HG02623 (cell line): ENCODE measurements around the gene SNRNP40.
"Not testable (repeated sequence)": the region's sequence is repeated elsewhere in the genome, so short reads cannot be mapped to it uniquely, and the experiment has no call there.

Source experiments
- ATAC-seq: cut with Tn5 transposase; IDR thresholded peaks from one replicate; pipeline ENCODE4 v1.9.1; 2021; ENCODE audit warnings: moderate library complexity; ENCODE audit not compliant: unreplicated experiment

SNRNP40 gene

GRCh38 chr1:31287791-31288190 is 8.8 kb downstream of the SNRNP40 start:
- ATAC-seq: not testable (repeated sequence)

DNA sequence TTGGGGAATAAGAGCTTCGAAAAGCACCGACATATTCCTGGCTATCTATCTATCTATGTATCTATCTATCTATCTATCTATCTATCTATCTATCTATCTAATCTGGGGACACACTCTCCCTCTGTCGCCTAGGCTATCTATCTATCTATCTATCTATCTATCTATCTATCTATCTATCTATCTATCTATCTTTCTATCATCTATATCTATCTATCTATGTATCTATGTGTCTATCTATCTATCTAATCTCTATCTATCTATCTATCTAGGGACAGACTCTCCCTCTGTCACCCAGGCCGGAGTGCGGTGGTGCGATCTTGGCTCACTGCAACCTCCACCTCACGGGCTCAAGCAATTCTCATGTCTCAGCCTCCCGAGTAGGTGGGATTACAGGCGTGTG is 14.2 kb downstream of the SNRNP40 start:
- not testable (repeated sequence) for ATAC-seq

DNA sequence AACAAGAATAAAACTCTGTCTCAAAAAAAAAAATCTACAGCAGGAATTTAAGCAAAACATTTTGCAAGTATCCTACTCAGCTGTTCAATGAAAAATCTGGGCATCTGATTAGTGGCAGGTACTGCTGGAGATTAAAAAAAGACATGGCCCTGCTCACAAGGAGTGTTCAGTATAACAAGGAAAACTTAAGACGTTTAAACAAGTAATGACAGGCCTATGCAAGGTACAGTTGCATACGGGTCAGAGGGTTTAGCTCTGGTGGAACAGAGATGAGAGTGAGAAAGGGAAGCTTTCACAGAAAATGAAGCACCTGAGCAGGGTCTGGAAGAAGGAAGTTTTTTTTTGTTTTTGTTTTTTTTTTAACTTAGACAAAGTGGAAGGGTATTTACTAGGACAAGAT is 23.0 kb downstream of the SNRNP40 start:
- no peak for ATAC-seq

DNA sequence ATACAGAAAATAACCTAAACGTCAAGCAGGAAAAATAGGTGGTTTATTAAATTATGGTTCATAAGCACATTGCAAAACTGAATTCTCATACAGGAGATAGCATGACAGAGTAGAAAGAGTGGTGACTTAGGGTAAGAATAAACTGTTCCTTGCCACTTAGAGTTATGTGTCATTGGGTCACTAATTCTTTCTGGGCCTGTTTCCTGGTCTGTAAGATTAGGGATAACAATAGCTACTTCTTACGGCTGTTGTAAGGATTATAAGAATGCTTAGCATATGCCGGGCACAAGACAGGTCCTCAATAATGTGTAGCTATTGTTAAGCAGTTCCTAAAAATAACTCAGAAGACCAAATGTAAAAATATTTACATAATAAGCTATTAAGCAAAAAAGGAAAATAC is 24.2 kb downstream of the SNRNP40 start:
- ATAC-seq: no peak

GRCh38 chr1:31266547-31266946 is 30.0 kb downstream of the SNRNP40 start:
- ATAC-seq: no peak

- no peak for ATAC-seq
Measured at GRCh38 chr1:31264790-31265386, 31.7 kb downstream of the SNRNP40 start.

GRCh38 chr1:31263408-31263807 is 33.2 kb downstream of the SNRNP40 start:
- no peak for ATAC-seq

GRCh38 chr1:31262393-31262792 is 34.2 kb downstream of the SNRNP40 start:
- ATAC-seq: not testable (repeated sequence)

DNA sequence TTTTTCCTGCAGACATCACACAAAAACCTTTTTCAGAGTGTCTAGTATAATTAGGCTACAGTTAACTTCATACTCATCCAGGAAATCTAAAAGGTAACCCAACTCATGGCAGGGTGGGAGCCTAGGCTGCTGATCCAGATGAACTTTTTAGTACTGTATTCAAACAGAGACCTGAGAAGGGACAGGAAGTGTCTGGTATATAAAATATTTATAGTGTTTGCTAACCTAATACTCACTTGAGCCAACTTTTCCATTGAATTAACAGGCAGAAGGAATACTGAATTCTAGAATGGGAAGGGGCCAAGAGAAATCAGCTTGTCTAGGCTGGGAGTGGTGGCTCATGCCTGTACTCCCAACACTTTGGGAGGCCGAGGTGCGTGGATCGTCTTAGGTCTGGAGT is 34.7 kb downstream of the SNRNP40 start:
- no peak for ATAC-seq

GRCh38 chr1:31259746-31260145 is 36.8 kb downstream of the SNRNP40 start:
- ATAC-seq: no peak

GRCh38 chr1:31258581-31258980 is 38.0 kb downstream of the SNRNP40 start:
- no peak for ATAC-seq

DNA sequence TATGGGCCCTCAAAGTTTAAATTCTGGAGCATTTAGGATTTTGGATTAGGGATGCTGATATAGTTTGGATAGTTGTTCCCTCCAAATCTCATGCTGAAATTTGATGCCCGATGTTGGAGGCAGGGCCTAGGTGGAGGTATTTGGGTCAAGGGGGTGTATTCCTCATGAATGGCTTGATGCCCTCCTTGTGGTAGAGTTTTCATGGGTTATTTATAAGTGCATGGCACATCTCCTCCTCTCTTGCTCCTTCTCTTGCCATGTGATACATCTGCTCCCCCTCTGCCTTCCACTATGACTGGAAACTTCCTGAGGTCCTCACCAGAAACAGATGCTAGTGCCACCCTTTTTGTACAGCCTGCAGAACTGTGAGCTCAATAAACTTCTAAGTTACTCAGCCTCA is 39.4 kb downstream of the SNRNP40 start:
- no peak for ATAC-seq

GRCh38 chr1:31249854-31250253 is 46.7 kb downstream of the SNRNP40 start:
- ATAC-seq: no peak

DNA sequence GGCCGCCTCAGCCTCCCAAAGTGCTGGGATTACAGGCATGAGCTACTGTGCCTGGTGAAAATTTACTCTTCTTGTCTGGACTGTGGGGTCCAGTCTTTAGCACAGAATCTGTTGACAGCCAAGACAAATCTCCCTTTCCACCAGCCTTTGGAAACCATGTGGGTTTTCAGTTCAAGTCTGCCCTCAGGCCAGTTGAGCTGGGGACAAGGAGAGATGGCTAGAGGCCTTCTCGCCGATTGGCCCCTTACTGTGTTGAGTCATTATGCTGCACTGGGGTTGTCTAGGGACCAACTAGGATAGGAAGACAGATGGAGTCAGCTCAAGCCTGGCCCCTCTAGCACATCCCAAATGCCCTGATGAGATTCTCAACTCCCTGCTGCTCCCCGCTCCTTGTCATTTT is 48.3 kb downstream of the SNRNP40 start:
- ATAC-seq: no peak

DNA sequence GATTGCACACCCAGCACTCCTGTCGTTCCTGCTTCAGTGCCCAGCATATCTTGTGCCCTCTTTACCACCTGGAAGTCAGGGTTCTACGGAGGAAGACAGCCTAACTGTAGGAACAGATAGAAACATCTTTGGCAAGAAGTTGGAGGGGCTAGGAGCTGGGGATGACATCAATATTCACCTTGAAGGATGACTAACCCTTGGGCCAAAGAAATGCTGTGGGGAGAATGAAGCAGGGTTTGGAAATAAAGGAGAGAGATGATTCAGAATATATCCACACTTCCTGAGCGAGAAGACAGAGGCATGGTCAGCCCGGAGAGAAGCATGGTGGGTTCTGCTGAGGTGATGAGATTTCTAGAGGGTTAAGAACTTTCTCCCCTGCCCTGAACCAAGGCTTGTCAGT is 52.3 kb downstream of the SNRNP40 start:
- ATAC-seq: no peak

DNA sequence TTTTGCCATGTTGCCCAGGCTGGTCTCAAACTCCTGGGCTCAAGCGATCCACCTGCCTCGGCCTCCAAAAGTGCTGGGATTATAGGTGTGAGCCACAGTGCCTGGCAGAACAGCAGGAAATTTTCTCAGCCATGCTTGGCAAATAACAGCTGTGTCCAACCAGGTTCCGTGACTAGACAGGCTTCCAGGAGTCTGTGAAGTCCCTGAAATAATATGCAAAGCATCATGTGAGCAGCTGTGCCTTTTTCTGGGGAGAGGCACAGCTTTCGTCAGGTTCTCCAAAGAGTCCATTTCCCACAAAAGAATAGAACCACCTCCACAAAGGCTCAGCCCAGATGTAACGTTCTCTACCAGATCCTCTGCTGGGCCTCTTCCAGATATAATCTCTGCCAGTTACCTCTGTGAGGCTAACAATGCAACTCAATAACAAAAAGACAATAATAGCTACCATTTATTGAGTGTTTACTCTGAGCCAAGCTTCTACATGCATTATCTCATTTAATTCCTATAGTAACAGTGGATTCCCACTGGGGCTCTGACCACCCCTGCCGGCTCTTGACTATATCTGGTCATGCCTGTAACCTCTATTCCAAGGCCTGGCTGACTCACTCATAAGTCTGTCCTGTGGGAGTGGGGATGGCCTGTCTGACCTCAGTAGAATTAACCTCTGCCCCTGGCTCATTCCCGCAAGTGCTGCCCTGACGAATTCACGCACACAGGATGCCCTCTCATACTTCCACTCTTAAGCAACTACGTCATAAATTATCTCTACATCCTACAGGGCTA is 52.9 kb downstream of the SNRNP40 start:
- no peak for ATAC-seq

DNA sequence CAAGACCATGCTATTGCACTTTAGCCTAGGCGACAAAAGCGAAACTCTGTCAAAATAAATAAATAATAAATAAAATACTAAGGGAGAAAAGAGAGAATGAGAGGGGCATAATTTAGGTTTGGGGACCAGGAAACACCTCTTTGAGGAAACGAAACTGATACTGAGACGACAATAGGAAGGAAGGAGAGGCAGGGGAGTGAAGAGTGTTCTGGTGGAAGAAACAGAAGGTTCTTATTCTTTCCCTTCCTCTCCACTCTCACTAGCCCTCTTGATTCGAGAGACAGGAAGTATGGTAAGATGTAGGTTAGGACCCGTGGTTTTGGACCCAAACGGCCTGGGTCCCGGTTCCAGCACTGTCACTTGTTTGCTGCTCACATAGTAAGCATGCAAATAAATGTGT is 55.3 kb downstream of the SNRNP40 start:
- ATAC-seq: no peak

- no peak for ATAC-seq
Measured at GRCh38 chr1:31239653-31240241, 56.8 kb downstream of the SNRNP40 start, which contains the start of gene NKAIN1. Gene NKAIN1, minus strand, starts transcription at chr1:31239887. Its CDS starts 340 bp downstream, at chr1:31239547.

DNA sequence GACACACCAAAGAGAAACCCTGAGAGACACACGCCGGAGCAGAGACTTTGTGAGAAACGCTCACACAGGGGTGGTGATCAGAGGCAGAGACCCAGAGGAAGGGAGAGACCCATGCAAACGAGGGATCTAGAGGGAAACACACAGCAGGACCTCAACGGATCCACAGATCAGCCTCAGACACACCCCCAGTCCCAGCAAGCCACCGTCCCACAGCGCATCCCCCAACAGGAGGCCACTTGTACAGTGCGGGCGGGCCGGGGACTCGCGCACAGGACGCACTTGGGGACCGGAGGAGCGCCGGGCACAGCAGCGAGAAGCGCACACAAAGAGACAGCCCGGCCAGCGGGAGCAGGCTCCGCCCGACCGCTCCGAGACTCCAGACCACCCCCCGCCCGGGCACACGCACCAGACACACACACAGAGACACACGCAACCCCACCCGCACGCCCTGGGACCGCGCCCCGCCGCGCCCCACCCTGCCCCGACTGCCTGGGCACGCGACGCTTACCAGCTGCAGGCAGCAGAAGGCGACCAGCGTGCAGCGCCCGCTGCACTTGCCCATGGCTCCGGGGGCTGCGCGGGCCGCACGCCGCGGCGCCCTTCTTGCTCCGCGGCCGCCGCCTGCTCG is 57.5 kb downstream of the SNRNP40 start:
- no peak for ATAC-seq

- ATAC-seq: no peak
Measured at GRCh38 chr1:31238612-31238985, 58.0 kb downstream of the SNRNP40 start.

GRCh38 chr1:31234870-31235269 is 61.7 kb downstream of the SNRNP40 start:
- ATAC-seq: no peak
